Calu3 (cell line): ENCODE measurements around the gene CRYBB3. TPM values are rescaled to one million over a fixed set of nuclear protein-coding genes. Genes with fewer than 3 reads are reported as not detected.

ENCODE experiments used
- BruUV-seq: library from RNA; stranded (reverse); fragments of 400-500 nt; replicated peaks from 2 replicates; lab custom pipeline; 2021; lab: Mats Ljungman, UMichigan
- CTCF ChIA-PET: fragments of 300-600 bp; sonication (Branson Sonifier 250); formaldehyde crosslinking; loops from one replicate; lab custom pipeline; 2022; ENCODE audit warnings: antibody characterized with exemption; lab: Charles Lee
- DNase-seq: peaks from one replicate; pipeline ENCODE4 v3.0.0; 2022
- H3K27ac Mint-ChIP-seq: one replicate; pipeline ENCODE4 v1.8.0; 2022; ENCODE audit warnings: mixed read lengths; ENCODE audit not compliant: unreplicated experiment
- H3K27me3 Mint-ChIP-seq: one replicate; pipeline ENCODE4 v1.8.0; 2022; ENCODE audit warnings: mixed read lengths; ENCODE audit not compliant: unreplicated experiment
- H3K36me3 Mint-ChIP-seq: one replicate; pipeline ENCODE4 v1.8.0; 2022; ENCODE audit warnings: mild to moderate bottlenecking, moderate library complexity, mixed read lengths; ENCODE audit not compliant: insufficient read depth, unreplicated experiment
- H3K4me1 Mint-ChIP-seq: one replicate; pipeline ENCODE4 v1.8.0; 2022; ENCODE audit warnings: mild to moderate bottlenecking, low read depth, mixed read lengths; ENCODE audit not compliant: unreplicated experiment
- H3K4me3 Mint-ChIP-seq: one replicate; pipeline ENCODE4 v1.8.0; 2022; ENCODE audit warnings: mild to moderate bottlenecking, low read depth, moderate library complexity, mixed read lengths; ENCODE audit not compliant: unreplicated experiment
- H3K9me3 Mint-ChIP-seq: one replicate; pipeline ENCODE4 v1.8.0; 2022; ENCODE audit warnings: low read depth, mixed read lengths; ENCODE audit not compliant: unreplicated experiment
- intact Hi-C: fragments of 100-400 bp; cut with micrococcal nuclease; formaldehyde crosslinking; loops from one replicate; pipeline ENCODE4 v1.10.0; 2022; ENCODE audit not compliant: unreplicated experiment
- total RNA-seq: library from RNA; stranded (reverse); gene quantifications from 2 replicates; pipeline ENCODE4 v1.2.3, GENCODE V29; 2022
- TF ChIP-seq, protein P1 (sequence below): fragments of 200-600 bp; IDR thresholded peaks from one replicate; pipeline ENCODE4 v1.8.0; 2022; ENCODE audit warnings: antibody characterized with exemption; ENCODE audit not compliant: unreplicated experiment

CRYBB3 gene
- total RNA-seq, 1 experiment from 2014 or later = 1.4 TPM

DNA sequence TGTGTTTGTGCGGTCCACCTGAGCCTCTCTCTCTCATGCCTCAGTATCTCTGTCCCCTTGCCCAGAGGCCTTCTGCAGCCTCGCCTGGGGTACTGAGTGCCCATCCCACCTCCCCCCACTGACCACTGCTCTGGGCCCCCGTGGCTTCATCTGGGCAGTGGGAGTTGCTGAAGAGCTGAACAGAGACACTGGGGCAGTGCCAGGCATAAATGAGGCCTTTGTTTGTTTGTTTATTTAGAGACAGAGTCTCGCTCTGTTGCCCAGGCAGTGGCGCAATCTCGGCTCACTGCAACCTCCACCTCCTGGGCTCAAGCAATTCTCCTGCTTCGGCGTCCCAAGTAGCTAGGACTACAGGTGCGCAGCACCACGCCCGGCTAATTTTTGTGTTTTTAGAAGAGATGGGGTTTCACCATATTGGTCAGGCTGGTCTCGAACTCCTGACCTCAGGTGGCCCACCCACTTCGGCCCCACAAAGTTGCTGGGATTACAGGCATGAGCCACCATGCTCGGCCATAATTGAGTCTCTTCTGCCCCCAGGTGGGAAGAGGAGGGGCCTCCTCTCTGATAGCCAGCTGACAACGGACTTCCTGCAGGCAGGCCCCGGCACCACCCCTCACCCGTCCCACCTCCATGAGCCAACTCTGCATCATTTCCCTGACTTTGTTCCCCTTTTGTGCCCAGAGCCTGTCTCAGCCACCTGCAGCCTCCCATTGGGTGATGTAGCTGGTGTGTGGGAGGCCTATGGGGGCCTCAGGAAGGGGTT lies 9.3 kb downstream of the CRYBB3 start:
- Mint-ChIP-seq H3K4me1 (no peaks in the 10 kb centered on the region), H3K9me3 (peaks cover 3% of the 10 kb centered on the region), H3K4me3 (no peak overlapping the region), H3K36me3 (no peaks in the 10 kb centered on the region), H3K27ac (no peak overlapping the region), H3K27me3 (no peaks in the 10 kb centered on the region)
- CTCF ChIA-PET = no interaction called here
- intact Hi-C loops = no loop called here
- no TSS peak for BruUV-seq
- no peak for DNase-seq
- TF ChIP-seq, protein P1, sequence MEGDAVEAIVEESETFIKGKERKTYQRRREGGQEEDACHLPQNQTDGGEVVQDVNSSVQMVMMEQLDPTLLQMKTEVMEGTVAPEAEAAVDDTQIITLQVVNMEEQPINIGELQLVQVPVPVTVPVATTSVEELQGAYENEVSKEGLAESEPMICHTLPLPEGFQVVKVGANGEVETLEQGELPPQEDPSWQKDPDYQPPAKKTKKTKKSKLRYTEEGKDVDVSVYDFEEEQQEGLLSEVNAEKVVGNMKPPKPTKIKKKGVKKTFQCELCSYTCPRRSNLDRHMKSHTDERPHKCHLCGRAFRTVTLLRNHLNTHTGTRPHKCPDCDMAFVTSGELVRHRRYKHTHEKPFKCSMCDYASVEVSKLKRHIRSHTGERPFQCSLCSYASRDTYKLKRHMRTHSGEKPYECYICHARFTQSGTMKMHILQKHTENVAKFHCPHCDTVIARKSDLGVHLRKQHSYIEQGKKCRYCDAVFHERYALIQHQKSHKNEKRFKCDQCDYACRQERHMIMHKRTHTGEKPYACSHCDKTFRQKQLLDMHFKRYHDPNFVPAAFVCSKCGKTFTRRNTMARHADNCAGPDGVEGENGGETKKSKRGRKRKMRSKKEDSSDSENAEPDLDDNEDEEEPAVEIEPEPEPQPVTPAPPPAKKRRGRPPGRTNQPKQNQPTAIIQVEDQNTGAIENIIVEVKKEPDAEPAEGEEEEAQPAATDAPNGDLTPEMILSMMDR = no peak

DNA sequence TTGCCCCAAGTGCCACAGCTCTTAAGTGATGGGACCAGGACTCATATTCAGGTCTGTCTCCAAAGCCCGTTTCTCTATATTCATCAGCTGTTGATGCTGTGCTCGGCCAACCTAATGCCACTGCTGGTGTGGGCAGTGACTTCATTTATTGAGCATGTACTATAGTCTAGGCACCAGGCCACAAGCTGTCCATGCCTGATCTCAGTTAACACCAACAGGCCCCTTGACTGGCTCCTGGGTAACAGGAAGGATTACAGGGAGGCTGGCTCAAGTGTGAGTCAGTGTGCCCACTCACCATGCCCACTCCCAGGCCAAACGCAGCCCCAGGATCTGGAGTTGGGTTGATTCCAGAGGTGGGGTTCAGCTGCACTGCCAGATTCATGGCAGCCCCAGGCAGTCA lies 11.1 kb downstream of the CRYBB3 start:
- BruUV-seq = no TSS peak
- intact Hi-C loops = no loop called here
- Mint-ChIP-seq H3K9me3 (peaks cover 3% of the 10 kb centered on the region), H3K27ac (no peak overlapping the region), H3K4me1 (no peaks in the 10 kb centered on the region), H3K36me3 (no peaks in the 10 kb centered on the region), H3K4me3 (no peak overlapping the region), H3K27me3 (no peaks in the 10 kb centered on the region)
- CTCF ChIA-PET = no interaction called here
- TF ChIP-seq, protein P1 = no peak
- DNase-seq = no peak

DNA sequence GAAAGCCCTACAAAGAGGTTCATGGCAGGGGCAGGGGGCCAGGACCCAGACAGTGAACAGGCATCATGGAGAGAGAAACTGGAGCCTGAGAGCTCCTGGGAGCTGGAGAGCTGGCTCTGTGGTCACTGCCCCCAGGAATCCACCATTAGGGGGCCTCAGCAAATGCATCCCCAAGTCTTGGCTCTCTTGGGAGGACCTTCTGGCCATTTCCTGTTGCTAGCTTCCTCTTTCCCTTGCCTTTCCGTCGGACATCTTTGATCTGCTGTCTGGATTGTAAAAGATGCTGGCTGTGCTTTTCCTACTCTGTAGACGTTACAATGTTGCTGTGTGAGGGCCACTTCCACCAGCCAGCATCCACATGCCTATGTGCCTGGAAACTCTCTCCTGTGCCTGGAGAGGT lies 12.7 kb downstream of the CRYBB3 start:
- DNase-seq = no peak
- H3K27ac Mint-ChIP-seq = no peak overlapping the region
- H3K36me3 Mint-ChIP-seq = no peaks in the 10 kb centered on the region
- H3K4me3 Mint-ChIP-seq = no peak overlapping the region
- intact Hi-C loops = no loop called here
- H3K9me3 Mint-ChIP-seq = peaks cover 3% of the 10 kb centered on the region
- BruUV-seq = no TSS peak
- TF ChIP-seq, protein P1 = no peak
- H3K27me3 Mint-ChIP-seq = no peaks in the 10 kb centered on the region
- no peaks in the 10 kb centered on the region for H3K4me1 Mint-ChIP-seq
- CTCF ChIA-PET = no interaction called here

DNA sequence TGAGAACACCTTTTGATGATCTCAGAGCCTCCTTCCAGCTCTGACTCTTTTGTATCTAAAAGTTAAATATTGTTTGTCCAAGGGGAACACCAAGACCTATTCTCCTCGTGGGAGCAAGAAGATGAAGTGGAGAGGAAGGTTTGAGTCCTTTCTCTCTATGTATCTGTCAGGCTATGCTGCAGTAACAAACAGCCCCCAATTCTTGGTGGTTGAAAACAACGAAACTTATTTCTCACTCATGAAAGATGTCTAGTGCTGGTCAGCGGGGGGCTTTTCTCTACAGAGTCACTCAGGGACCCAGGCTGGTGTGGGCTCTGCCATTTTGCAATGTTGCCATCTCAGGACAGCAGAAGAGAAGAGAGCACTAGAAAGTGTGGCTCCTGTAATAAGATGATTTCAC lies 13.6 kb downstream of the CRYBB3 start:
- H3K27me3 Mint-ChIP-seq = no peaks in the 10 kb centered on the region
- H3K27ac Mint-ChIP-seq = no peak overlapping the region
- BruUV-seq = no TSS peak
- TF ChIP-seq, protein P1 = no peak
- no peak for DNase-seq
- peaks cover 3% of the 10 kb centered on the region for H3K9me3 Mint-ChIP-seq
- CTCF ChIA-PET = interaction anchor here (0.7 kb wide), 1 partner anchor 155 kb away, joined by 3 read pairs; no protein-coding TSS in a partner anchor
- no peak overlapping the region for H3K4me3 Mint-ChIP-seq
- no peaks in the 10 kb centered on the region for H3K36me3 Mint-ChIP-seq
- intact Hi-C loops = no loop called here
- no peaks in the 10 kb centered on the region for H3K4me1 Mint-ChIP-seq
